HS-27A (cell line): ENCODE results near the gene RBFOX2.
"Not testable (repeated sequence)": the region's sequence is repeated elsewhere in the genome, so short reads cannot be mapped to it uniquely, and the experiment has no call there.

ENCODE experiments used
- DNase-seq: peaks from one replicate; pipeline ENCODE4 v3.0.0-alpha.2; 2012; ENCODE audit warnings: low read depth, missing footprints

Gene RBFOX2

DNA sequence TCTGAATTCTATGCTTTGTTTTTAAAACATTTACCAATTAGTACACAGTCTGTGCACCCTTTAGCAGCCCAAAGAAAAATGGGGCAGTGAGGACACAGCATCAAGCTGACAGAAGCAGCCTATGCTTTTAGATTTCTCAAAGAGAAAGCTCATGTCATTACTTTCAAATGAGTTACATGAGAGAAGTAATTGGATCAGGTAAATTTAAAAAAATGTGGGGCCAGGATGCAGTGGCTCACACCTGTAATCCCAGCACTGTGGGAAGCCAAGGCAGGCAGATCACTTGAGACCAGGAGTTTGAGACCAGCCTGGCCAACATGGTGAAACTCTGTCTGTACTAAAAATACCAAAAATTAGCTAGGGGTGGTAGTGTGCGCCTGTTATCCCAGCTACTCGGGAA is 253.3 kb downstream of the RBFOX2 start:
- DNase-seq, result no peak

DNA sequence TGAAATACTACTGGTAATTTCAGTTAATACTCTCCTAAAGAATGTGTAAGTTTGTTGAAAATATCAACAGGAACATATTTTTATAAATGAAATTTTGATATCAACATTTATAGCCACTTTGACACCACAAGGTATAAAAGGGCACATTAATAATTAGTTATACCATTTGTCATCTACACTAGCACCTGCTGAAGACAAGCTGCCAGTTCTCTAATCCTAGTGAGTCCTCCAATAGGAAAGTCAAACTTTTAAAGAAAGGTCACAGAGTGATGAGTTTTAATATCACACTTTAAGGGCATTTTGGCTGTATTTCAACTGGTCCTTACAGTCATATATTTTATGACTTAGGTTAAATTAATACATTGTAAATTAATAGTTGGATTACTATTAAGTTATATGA is 258.6 kb downstream of the RBFOX2 start:
- DNase-seq, result no peak

DNA sequence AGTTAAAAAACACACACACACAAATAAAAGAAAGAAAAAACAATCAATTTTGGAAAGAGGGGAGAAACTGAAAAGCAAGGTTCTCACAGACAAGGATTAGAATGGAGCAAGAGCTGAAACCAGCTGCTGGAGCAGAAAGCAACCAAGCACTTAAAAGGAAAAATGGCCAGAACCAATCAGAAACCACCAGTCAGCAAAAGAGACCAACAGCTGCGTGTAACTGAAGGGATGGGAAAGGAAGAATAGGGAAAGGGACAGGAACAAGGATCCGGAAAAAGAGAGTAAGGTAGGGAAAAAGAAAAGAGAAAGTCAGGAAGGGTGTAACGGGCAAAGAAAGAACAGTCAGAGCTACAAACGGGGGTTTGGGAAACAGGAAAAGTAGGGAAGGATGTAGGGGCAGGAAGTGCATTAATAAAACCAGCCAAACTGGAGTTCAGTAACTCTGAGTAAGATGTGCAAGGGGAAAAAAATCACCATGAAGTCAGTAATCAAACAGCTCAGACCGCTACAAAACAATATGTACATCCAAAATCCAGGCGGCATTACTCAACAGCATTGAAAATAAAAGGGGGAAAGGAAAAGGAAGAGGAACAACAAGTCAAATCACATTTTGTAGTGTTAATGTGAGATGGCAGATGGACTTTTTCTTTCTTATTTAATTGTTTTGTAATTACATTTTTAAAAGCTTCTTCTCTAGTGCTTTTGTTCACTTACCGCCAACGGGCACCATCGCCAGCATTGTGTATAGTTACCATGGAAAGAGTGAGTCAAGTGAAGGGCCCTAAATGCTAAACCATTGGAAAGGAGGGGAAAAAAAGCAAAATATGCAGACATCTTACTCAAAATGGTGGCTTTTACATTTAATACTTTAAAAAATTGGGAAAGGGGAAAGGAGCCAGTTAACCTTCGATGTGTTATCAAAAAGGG is 261.7 kb downstream of the RBFOX2 start:
- no peak for DNase-seq

DNA sequence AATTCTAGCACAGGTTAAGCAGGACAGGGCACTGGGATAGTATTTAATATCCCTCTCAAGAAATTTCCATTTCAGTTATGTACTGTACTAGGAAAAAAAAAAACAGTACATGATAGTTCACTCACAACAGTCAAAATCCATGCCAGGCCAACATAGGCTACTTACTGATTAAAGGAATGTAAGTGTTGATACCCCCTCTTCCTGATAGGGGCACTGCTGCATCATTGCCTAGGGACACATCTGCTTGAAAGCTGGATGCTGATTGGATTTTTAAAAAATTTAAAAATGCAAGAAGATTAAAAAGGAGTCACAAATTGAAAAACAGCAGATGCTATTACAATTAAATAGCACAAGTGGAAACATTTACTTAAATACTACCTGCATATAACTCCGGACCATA is 267.6 kb downstream of the RBFOX2 start:
- no peak for DNase-seq

DNA sequence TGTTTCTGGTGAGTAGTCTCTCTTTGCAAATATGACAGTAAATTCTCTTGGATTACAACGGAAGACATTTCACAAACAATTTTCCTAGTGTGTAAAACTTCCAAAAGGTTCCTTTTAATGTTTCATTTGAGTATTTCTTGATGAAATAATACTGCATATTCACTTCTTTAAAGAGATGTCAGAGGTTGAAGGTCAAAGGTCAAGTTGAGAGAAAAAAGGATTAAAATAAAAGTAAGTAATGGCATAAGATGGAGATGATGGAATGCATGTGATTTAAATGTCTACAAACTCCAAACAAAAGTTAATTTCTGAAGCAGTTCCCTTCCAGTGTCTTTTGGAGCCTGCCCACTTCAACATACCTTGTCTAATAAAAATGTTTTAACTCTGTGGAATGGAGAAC is 270.2 kb downstream of the RBFOX2 start:
- no peak for DNase-seq

DNA sequence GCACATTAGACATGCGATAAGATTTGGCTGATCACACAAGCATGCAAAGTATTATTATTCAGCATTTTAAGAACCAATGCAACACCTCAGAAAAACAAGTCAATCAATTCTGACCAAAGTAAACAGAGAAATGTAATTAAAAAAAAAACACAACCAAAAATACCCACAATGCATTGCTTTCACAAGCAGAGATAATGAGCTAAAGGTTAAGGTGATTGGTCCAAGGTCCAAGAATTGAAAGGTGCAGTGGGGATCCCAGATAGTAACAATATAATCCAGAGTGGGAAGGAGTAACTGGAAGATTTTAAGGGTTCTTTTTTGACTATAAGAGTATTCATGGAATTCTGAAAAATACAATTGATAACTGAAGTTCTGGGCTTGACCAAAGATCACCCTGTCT is 271.9 kb downstream of the RBFOX2 start:
- DNase-seq, result no peak

DNA sequence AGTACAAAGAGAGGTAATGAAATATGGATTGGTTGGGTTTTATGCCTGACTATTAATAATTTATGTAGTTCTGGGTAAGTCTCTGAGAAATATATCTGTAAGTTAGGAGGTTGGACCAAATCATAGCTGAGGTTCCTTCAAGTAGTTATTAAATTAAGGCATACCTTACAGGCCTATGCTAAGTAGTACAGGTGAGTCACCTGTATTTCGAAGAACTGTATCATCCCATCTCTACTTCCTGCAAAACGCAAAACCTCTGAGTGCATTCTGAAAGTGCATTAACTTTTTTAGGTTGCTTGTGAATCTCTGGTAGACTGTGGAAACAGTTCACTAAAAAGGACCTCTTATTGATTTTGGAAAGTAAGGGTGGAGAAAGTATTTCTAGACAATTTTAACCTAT is 273.9 kb downstream of the RBFOX2 start:
- no peak for DNase-seq

DNA sequence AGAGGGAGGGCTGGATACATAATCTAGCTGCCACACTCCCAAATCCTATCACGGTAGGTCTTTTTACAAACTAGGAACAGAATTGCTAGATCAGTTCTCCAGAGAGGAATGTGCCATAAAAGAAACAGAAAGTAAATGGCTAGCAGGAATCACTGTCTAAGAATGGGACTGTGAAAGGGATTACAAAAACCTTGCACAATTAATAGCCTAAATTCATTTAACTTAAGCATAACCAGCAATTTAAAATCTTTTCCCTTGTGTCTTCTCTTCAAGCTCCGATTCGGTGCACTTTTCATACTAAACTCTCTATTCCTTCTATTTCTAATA is 275.8 kb downstream of the RBFOX2 start:
- no peak for DNase-seq

DNA sequence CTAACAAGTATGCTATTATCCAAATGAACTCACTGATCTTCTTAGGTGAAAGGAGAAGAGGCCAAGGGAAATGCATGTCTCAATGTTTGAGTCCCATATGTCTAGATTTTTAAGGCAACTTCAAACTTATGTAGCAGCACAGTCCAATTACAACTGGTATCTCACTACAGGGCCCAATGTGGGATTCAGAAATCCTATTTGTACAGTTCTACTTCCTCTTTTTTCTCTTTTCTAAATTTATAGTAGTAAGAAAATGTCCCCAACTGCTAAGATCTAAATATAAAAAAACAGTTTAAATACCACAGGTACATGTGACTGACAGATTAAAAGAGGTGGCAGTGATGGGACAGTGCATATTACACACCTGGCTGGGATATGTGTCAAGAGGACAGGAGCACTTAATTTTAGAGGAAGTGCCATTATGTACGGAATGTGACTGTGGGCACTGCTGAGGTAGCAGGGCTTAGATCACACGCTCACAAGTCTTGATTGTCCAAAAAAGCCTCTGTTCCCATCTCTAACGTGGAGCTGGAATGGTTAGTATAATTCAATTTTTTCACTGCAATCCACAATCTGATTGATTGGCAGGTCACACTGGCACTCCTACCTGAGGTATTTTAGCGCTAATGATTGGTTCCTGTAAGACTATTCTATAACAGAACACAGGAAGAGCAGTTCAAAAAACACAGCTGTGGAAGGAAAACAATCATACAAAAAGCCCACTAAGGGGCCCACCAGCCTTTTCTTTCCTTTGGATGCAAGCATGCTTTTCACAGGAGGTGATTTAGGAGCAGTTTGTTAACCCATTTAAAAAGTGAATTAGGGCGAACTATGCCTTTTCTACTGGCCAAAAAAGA is 276.4 kb downstream of the RBFOX2 start:
- no peak for DNase-seq

DNA sequence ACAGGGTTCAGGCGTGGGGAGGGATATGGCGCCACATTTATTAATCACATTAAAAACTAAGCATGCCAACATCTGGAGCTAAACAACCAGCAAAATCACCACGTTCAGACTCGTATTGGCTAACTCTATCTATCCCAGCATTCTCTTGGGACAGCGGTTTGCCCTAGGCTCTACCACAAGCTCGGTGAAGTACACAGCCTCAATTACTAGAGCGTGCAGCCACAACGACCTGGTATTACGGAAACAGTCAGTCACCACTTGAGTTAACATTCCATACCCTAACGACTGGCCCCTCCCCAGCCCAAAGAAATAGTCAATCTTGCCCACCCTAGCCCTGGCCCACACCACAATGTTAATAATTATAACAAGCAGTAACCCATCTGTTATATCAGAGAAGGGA is 278.8 kb downstream of the RBFOX2 start:
- DNase-seq, result no peak

DNA sequence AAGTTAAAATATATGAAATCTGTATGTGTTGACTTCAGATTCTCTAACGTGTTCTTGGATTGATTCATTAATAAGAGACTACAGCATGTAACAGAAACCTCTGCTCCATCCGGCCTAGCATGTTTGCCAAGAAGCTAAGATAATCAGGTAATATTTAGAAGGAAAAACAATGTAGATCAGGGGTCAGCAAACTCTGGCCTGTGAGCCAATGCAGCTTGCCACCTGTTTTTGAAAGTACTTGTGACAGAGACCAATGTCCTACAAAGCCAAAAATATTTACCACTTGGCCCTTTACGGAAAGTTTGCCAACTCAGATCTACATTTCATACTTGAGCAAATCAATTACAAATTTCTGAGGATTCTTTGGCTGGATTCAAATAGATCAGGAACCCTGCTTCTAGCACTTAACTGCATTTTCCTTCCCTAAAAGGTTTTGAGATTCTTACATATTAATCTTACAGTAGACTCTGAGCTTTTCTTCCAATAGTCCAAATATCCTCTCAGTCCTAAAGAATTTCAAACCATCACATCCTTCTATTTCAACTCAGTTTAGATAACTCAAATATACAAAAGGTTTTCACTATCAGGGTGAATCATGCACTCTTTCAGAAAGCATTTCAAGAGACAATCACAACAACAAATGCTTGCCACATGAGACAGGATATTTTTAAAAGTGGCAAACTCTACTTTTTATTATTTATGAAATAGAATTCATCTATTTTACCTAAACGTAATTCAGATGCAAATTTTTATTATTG is 281.5 kb downstream of the RBFOX2 start:
- no peak for DNase-seq

DNA sequence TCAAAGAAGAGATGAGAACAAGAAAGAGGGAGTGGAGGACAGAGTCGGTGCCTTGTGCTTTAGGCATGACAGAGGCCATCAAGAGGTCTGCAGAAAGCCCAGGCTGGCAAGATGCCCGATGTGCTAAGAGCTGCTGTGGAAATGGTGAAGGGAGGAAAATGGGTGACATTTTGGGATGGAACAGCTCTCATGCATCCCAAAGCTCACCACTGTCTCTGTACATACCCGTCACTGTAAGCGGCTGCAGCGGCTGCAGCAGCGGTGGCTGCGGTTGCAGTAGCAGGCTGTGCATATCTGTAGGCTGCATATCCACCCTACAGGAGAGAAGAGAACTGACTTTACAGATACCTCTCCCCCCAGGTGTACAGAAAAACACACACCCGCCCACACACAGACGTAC is 282.4 kb downstream of the RBFOX2 start:
- DNase-seq, result no peak

DNA sequence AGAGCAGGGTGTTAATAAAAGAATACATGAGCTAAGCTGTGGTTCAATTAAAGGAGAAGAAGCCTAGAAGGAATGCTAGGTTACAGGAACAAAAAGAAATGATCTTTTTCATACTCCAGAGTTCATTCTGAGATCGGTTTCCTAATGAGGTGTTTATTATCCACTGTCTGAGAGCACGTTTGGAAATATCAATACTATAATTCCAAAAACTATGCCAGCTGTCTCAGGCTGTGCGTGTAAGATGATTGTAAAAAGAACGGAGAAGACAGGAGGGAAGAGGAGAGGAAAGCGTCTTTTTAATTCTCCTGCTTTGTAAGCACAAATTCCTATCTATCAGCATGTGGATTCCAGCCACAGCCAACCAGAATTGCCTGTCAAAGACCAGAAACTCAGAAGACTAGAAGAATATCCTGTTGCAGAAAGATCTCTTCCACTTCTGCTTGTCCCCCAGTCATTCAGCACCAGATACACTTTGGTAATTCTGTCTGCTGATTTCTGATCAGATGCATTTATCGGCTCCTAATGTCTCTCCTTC is 285.2 kb downstream of the RBFOX2 start:
- DNase-seq, result no peak

DNA sequence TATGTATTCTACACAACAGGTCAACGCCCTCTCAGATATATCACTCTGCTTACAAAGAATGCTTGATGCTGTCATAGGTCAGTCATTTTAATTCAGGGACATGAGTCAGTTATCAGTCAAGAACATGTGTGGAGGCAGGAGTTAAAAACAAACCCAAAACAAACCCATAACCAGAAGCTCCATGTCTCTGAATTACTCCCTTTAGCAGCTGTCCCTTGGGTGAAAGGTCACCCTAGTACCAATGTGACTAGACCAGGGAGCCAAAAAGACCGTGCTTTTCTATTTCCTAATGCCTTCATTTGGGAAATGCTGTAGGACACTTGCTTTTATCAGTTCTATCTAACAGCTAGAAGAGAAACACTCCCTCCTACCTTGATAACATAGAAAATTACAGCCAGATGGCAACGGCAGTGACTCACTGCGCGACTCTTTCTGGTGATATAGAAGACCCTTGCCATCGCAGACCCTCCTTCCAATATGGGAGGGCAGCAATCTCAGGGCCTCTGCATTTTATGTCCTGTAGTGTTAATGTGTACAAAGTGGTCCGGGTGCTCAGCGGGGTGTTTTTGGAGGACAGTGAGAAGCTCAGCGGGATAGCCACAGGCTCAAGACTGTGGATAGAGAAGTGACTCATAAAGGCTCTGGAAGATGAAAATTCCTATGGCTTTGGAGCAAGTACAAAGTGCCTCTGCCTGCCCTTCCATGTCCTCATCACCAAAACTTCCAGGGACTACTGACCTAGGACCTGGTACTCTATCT is 286.1 kb downstream of the RBFOX2 start:
- DNase-seq, result peak; percentile 12

DNA sequence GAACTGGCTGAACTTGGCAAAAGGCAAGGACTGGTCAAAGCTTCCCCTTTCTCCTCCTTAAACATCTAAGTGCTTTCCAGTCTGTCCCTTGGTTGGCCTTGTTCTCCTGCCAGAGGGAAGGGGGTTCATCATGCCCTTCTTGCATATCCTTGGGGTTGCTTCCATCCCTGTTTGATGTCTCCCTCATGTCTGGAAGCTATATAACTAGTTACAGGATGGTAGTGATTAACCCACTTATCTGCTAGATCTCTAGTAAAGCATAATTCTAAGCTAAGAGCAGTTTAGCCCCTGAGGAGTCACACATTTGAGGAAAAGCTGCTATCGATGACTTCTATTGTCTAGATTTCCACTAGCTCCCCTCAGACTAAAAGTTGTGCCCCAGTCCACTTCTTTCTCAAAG is 288.0 kb downstream of the RBFOX2 start:
- no peak for DNase-seq

DNA sequence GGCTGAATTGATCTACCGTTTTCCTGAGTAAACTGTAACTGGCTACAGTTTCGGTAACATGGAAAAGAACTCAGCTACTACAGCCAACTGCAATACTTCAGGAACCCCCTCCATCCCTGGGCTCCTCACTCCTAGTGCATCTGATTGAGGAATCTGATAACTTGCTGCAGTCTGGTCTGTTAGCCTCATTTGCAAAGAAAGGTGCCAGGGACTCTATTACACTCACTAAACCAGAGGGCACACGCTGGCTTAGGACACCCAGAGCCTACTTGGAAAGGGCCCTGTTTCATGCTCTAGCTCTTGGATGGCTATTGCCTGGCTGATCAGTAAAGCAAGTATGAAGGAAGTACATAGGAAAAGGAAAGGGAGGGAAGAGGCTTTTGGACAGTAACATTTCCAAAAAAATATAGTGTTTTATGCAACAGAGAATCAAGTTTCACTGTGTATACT is 288.7 kb downstream of the RBFOX2 start:
- DNase-seq, result no peak

DNA sequence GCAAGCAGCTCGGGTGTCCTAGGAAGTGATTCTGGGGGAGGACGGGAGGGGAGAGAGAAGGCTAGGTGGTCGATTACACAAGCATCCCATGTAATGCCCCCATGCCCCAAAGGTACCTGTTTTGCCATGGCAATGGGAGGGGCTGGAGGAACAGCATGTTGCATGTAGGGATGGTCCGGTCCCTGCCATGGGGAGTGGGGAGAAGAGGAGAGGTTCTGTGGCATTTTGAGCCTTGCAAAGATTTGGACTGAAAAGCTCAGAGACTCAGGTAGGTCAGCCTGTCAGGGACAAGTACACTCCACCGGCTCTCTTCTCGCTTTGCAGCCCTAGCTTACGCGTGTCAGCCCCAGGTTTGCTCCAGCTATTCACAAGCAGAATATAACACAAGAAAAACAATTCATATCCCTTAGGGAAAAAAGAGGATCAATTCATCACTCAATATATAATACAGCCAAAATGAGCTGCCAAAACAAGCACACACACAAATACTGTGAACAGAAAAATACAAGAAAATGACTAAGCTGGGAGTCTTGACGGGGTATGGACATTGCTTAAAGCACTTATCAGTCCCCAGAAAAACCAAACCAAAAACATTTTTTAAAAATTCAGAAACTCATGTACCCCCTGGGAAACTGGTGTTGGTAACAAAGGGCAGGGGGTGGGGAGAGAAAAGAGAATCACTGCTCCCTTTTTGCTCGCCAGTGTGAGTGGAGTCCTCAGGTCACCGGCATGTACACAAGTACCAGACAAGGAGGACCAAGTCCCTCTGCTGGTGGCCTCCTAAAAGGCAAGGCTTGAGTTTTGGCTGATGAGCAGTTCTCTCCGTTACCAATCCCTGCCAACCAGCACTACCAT is 289.3 kb downstream of the RBFOX2 start:
- DNase-seq, result no peak

DNA sequence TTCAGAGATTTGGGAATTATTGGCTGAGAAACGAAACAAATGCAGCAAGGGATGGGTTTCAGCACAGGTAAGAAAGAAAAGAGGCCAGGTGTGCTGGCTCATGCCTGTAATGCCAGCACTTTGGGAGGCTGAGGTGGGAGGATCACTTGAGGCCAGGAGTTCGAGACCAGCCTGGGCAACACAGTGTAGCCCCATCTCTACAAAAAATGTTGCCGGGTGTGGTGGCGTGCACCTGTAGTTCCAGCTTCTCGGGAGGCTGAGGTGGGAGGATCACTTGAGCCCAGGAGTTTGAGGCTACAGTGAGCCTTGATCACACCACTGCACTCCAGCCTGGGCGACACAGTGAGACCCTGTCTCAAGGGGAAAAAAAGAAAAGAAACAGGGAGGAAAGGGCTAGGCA is 290.7 kb downstream of the RBFOX2 start:
- DNase-seq, result not testable (repeated sequence)

DNA sequence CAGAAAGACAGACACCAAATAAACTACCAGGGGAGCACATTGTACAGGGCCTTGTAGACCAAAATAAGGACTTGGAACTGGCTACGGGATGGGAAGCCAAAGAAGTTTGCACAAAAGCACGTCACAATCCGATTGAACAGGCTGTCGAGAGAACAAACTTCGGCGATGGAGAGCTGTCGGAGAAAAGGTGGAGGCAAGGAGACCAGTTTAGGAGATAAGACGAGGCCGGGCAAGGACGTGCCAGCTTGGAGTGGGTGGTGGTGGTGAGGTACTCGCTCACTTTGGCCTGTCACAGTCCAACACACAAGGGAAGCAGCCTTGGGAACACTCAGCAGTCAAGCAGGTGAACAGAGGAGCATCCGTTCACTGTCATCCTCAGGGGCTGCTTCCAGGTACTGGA is 291.9 kb downstream of the RBFOX2 start:
- no peak for DNase-seq

DNA sequence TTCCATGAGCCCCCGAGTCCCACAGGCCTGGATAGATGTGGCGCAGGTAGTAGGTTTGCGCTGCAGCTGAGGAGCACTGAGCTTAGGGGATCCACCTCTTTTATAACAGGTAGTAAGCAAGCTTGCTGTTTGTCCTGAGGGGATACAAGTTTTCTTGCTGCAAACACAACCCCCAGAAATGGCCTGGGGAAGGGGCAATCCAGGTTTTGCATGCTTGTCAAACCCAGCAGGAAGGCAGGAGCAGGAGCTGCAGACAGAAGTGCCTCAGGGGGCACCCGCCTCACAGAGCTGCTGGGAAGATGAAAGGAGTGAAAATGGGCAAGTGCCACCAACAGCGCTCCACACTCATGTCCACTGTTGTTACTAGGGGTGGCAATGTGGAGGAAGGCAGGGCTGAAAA is 292.5 kb downstream of the RBFOX2 start:
- DNase-seq, result no peak

DNA sequence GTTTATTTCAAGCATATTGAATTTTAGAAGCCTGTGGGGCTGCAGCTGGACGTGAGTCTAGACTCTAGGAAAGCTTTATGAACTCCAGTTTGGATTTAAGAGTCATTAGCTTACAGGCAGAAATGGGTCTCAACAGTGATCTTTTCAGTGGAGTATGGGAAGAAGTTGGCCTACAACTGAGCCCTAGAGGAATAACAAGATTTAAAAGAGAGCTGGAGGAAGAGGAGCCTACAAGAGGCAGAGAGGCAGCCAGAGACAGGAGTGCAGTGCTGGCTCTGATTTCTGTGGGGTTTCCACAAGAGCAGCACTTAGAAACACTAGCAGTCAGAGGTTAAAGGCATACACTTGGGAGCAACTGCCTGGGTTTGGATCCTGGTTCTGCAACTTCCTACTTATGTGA is 293.1 kb downstream of the RBFOX2 start:
- DNase-seq, result no peak
